Measurements from ENCODE around the gene RAP2C. TPM values are rescaled to one million over a fixed set of nuclear protein-coding genes. Genes with fewer than 3 reads are reported as not detected.
"Not testable (repeated sequence)": the region's sequence is repeated elsewhere in the genome, so short reads cannot be mapped to it uniquely, and the experiment has no call there.

The RAP2C gene
- total and polyA plus RNA-seq, 2 donors (not counting 3 experiments of a cell fraction or from before 2014, with no cell fraction given) = 5.5 to 22.2 TPM

- no peaks in the 10 kb centered on the region for H4K20me1 ChIP-seq (replicated peaks; ENCODE audit: control insufficient read depth, extremely low read depth, insufficient read depth, low read length)
- H3K4me2 ChIP-seq (ENCODE audit: insufficient read depth, low read length) = no peak overlapping the region
- H3K4me1 ChIP-seq (ENCODE audit: control insufficient read depth, extremely low read depth, insufficient read depth, low read length) = no peaks in the 10 kb centered on the region
- ChIA-PET CTCF (no interaction called here), POLR2A (no interaction called here)
- no peak overlapping the region for H3K27ac ChIP-seq (ENCODE audit: insufficient read depth, low read depth, low read length)
- DNase-seq (ENCODE audit: low read depth, low spot score) (no peak), FAIRE-seq (no peak)
- dilution Hi-C loops (cut with MboI; ENCODE audit: extremely low pct_ligation_motif_present, low sequenced_read_pairs) = no loop called here
- H2AFZ ChIP-seq (ENCODE audit: low read depth, low read length) = no peak overlapping the region
- H3K9ac ChIP-seq (replicated peaks; ENCODE audit: extremely low read depth, insufficient read depth, low read length) = no peak overlapping the region
- no peaks in the 10 kb centered on the region for H3K9me3 ChIP-seq (replicated peaks; ENCODE audit: control insufficient read depth, insufficient read depth, low read length)
- peaks cover 0 to 2% of the 10 kb centered on the region in 2 experiments for H3K27me3 ChIP-seq (ENCODE audit: control insufficient read depth in 2 of 2, insufficient read depth in 2 of 2, low read length in 2 of 2)
- BruUV-seq (replicated peaks) = no TSS peak
- no peaks in the 10 kb centered on the region for H3K79me2 ChIP-seq (ENCODE audit: control insufficient read depth, insufficient read depth, low read length)
- no peaks in the 10 kb centered on the region for H3K36me3 ChIP-seq (ENCODE audit: control insufficient read depth in 2 of 2, extremely low read depth in 1 of 2, insufficient read depth in 2 of 2, low read length in 2 of 2)
- intact Hi-C loops (cut with micrococcal nuclease) = no loop called here
- H3K4me3 ChIP-seq (replicated peaks in 1 of 3; ENCODE audit: insufficient read depth in 1 of 3, low read depth in 1 of 3, low read length in 3 of 3) = no peak overlapping the region
- TF ChIP-seq EZH2 (IDR thresholded peaks at IDR 0.05; ENCODE audit: borderline replicate concordance, low read depth, low read length, severe bottlenecking) (no peak), FOS (IDR thresholded peaks at IDR 0.05; ENCODE audit: borderline replicate concordance, insufficient read depth, low read length) (no peak), JUN (IDR thresholded peaks at IDR 0.05; ENCODE audit: borderline replicate concordance, insufficient read depth, insufficient read length, low read depth) (no peak), MYC (IDR thresholded peaks at IDR 0.05; ENCODE audit: low read depth, low read length) (no peak), POLR2AphosphoS5 (IDR thresholded peaks at IDR 0.05; ENCODE audit: insufficient read depth, low read depth, low read length) (no peak), GATA2 (IDR thresholded peaks at IDR 0.05; ENCODE audit: insufficient read depth, insufficient read length, low read depth, low read length) (no peak), POLR2A (IDR thresholded peaks at IDR 0.05; ENCODE audit: low read depth, low read length) (no peak)
- TF ChIP-seq, protein P1, sequence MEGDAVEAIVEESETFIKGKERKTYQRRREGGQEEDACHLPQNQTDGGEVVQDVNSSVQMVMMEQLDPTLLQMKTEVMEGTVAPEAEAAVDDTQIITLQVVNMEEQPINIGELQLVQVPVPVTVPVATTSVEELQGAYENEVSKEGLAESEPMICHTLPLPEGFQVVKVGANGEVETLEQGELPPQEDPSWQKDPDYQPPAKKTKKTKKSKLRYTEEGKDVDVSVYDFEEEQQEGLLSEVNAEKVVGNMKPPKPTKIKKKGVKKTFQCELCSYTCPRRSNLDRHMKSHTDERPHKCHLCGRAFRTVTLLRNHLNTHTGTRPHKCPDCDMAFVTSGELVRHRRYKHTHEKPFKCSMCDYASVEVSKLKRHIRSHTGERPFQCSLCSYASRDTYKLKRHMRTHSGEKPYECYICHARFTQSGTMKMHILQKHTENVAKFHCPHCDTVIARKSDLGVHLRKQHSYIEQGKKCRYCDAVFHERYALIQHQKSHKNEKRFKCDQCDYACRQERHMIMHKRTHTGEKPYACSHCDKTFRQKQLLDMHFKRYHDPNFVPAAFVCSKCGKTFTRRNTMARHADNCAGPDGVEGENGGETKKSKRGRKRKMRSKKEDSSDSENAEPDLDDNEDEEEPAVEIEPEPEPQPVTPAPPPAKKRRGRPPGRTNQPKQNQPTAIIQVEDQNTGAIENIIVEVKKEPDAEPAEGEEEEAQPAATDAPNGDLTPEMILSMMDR (IDR thresholded peaks at IDR 0.05; ENCODE audit: extremely low read depth in 1 of 2, insufficient read depth in 1 of 2, low read depth in 1 of 2, low read length in 2 of 2) = no peak
- TF ChIP-seq, protein P2, sequence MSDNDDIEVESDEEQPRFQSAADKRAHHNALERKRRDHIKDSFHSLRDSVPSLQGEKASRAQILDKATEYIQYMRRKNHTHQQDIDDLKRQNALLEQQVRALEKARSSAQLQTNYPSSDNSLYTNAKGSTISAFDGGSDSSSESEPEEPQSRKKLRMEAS (IDR thresholded peaks at IDR 0.05; ENCODE audit: insufficient read depth, insufficient read length) = no peak
- no peaks in the 10 kb centered on the region for H3K9me1 ChIP-seq (replicated peaks; ENCODE audit: control insufficient read depth, extremely low read depth, insufficient read depth, low read length)
Observed at GRCh38 chrX:132165005-132165404, 54.2 kb downstream of the RAP2C start.

GRCh38 chrX:132163094-132163493 is 56.2 kb downstream of the RAP2C start:
- POLR2A ChIA-PET = not testable (repeated sequence)

More at GRCh38 chrX:132163094-132163493, 56.2 kb downstream of the RAP2C start:
- H3K79me2 ChIP-seq (ENCODE audit: control insufficient read depth, insufficient read depth, low read length); H3K9me3 ChIP-seq (replicated peaks; ENCODE audit: control insufficient read depth, insufficient read depth, low read length); H3K4me3 ChIP-seq (replicated peaks in 1 of 3; ENCODE audit: insufficient read depth in 1 of 3, low read depth in 1 of 3, low read length in 3 of 3); H3K9me1 ChIP-seq (replicated peaks; ENCODE audit: control insufficient read depth, extremely low read depth, insufficient read depth, low read length); DNase-seq (ENCODE audit: low read depth, low spot score); CTCF ChIA-PET; intact Hi-C loops (cut with micrococcal nuclease); H3K27ac ChIP-seq (ENCODE audit: insufficient read depth, low read depth, low read length); H3K4me1 ChIP-seq (ENCODE audit: control insufficient read depth, extremely low read depth, insufficient read depth, low read length); H4K20me1 ChIP-seq (replicated peaks; ENCODE audit: control insufficient read depth, extremely low read depth, insufficient read depth, low read length); H3K4me2 ChIP-seq (ENCODE audit: insufficient read depth, low read length); dilution Hi-C loops (cut with MboI; ENCODE audit: extremely low pct_ligation_motif_present, low sequenced_read_pairs); H2AFZ ChIP-seq (ENCODE audit: low read depth, low read length); BruUV-seq (replicated peaks); H3K27me3 ChIP-seq (ENCODE audit: control insufficient read depth in 2 of 2, insufficient read depth in 2 of 2, low read length in 2 of 2); FAIRE-seq; H3K9ac ChIP-seq (replicated peaks; ENCODE audit: extremely low read depth, insufficient read depth, low read length); H3K36me3 ChIP-seq (ENCODE audit: control insufficient read depth in 2 of 2, extremely low read depth in 1 of 2, insufficient read depth in 2 of 2, low read length in 2 of 2): not testable (repeated sequence)
